ENCODE results near the gene SSH2.
"Not testable (repeated sequence)": the region's sequence is repeated elsewhere in the genome, so short reads cannot be mapped to it uniquely, and the experiment has no call there.

The SSH2 gene

GRCh38 chr17:29733166-29733565 lies 196.9 kb downstream of the SSH2 start:
- no peak overlapping the region for H3K4me3 ChIP-seq (ENCODE audit: control insufficient read depth, low read depth, low read length)
- no peak for DNase-seq (ENCODE audit: low read depth)
- TF ChIP-seq, protein P1, sequence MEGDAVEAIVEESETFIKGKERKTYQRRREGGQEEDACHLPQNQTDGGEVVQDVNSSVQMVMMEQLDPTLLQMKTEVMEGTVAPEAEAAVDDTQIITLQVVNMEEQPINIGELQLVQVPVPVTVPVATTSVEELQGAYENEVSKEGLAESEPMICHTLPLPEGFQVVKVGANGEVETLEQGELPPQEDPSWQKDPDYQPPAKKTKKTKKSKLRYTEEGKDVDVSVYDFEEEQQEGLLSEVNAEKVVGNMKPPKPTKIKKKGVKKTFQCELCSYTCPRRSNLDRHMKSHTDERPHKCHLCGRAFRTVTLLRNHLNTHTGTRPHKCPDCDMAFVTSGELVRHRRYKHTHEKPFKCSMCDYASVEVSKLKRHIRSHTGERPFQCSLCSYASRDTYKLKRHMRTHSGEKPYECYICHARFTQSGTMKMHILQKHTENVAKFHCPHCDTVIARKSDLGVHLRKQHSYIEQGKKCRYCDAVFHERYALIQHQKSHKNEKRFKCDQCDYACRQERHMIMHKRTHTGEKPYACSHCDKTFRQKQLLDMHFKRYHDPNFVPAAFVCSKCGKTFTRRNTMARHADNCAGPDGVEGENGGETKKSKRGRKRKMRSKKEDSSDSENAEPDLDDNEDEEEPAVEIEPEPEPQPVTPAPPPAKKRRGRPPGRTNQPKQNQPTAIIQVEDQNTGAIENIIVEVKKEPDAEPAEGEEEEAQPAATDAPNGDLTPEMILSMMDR (IDR thresholded peaks at IDR 0.05; ENCODE audit: control insufficient read depth, insufficient read depth, low read depth, low read length, missing control alignments): no peak

DNA sequence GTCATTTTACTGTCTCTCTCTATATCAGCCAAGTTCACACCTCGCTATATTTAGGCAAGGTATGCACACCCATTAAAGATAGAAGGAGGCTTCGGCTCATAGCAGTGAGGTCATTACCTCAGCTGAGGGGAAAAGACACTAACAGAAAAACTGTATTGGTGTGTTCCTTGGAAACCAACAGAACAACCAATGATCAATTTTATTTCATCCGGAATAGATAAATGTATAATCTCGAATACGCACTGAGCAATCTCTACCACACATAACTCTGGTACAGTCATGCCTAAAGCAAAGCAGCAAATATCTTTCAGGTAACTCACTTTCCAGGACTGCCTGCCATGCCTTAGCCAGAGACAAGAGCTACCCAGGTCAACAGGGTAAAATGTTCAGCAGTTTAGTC lies 197.4 kb downstream of the SSH2 start:
- TF ChIP-seq, protein P1 (IDR thresholded peaks at IDR 0.05; ENCODE audit: control insufficient read depth, insufficient read depth, low read depth, low read length, missing control alignments): no peak
- DNase-seq (ENCODE audit: low read depth): no peak
- no peak overlapping the region for H3K4me3 ChIP-seq (ENCODE audit: control insufficient read depth, low read depth, low read length)

- H3K4me3 ChIP-seq (ENCODE audit: control insufficient read depth, low read depth, low read length): no peak overlapping the region
- TF ChIP-seq, protein P1 (IDR thresholded peaks at IDR 0.05; ENCODE audit: control insufficient read depth, insufficient read depth, low read depth, low read length, missing control alignments): no peak
- no peak for DNase-seq (ENCODE audit: low read depth)
These were observed 197.8 kb downstream of the SSH2 start for GRCh38 chr17:29732209-29732608.

- DNase-seq (ENCODE audit: low read depth): no peak
- TF ChIP-seq, protein P1 (IDR thresholded peaks at IDR 0.05; ENCODE audit: control insufficient read depth, insufficient read depth, low read depth, low read length, missing control alignments): no peak
- H3K4me3 ChIP-seq (ENCODE audit: control insufficient read depth, low read depth, low read length): no peak overlapping the region
These were observed 198.5 kb downstream of the SSH2 start for GRCh38 chr17:29731589-29731929.

DNA sequence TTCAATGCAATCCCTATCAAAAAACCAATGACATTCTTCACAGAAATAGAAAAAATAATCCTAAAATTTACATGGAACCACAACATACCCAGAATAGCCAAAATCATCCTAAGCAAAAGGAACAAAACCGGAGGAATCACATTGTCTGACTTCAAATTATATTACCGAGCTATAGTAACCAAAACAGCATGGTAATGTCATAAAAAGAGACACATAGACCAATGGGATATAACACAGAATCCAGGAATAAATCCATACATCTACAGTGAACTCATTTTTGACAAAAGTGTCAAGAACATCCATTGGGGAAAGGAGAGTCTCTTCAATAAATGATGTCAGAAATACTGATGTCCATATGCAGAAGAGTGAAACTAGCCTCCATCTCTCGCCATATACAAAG lies 201.5 kb downstream of the SSH2 start:
- no peak for DNase-seq (ENCODE audit: low read depth)
- TF ChIP-seq, protein P1 (IDR thresholded peaks at IDR 0.05; ENCODE audit: control insufficient read depth, insufficient read depth, low read depth, low read length, missing control alignments): no peak
- no peak overlapping the region for H3K4me3 ChIP-seq (ENCODE audit: control insufficient read depth, low read depth, low read length)

GRCh38 chr17:29726715-29727252 lies 203.2 kb downstream of the SSH2 start:
- TF ChIP-seq, protein P1 (IDR thresholded peaks at IDR 0.05; ENCODE audit: control insufficient read depth, insufficient read depth, low read depth, low read length, missing control alignments): no peak
- H3K4me3 ChIP-seq (ENCODE audit: control insufficient read depth, low read depth, low read length): no peak overlapping the region
- DNase-seq (ENCODE audit: low read depth): no peak

GRCh38 chr17:29725408-29725807 lies 204.6 kb downstream of the SSH2 start:
- not testable (repeated sequence) for DNase-seq (ENCODE audit: low read depth); H3K4me3 ChIP-seq (ENCODE audit: control insufficient read depth, low read depth, low read length)
